A673 (cell line): ENCODE measurements around the gene NGEF.

Experiments
- CTCF ChIP-seq: fragments of 300-800, 200-600 bp; sonication (generic); conservative IDR thresholded peaks from 2 replicates; pipeline ENCODE4 v1.5.1; 2017; ENCODE audit warnings: low read depth, mild to moderate bottlenecking, antibody characterized with exemption, low read length, moderate library complexity, mixed read lengths
- EZH2 ChIP-seq: fragments of 200-600 bp; sonication (generic); IDR thresholded peaks from 2 replicates; pipeline ENCODE4 v1.6.1; 2017; ENCODE audit warnings: borderline replicate concordance, low read depth, mild to moderate bottlenecking, mixed read lengths, antibody characterized with exemption, low read length; ENCODE audit not compliant: poor library complexity, severe bottlenecking

DNA sequence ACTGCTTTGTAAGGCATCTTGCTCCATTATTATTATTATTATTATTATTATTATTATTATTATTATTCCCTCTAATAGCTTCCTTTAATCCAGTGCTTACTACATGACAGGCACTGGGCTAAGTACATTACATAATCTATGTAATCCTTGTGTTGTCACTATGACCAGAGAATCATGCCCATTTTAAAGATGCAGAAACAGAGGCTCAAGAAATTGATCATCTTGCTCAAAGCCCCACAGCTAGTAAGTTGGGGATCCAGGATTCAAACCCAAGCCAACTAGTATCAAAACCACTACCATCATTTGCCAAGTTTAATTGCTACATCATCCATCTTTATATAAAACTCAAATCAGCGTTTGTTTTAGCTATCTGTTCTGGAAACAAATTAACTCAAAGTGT is 594 bp upstream of the NGEF start:
- TF ChIP-seq CTCF (no peak), EZH2 (no peak)
